SK-N-SH (cell line): ENCODE measurements around the gene LKAAEAR1. TPM values are rescaled to one million over a fixed set of nuclear protein-coding genes. Genes with fewer than 3 reads are reported as not detected.

ENCODE experiments used
- CTCF ChIA-PET: fragments of 300-600, 350-600 bp; formaldehyde crosslinking; extraction: SDS; loops from one replicate; lab custom pipeline; 2021; lab: Yijun Ruan, JAX
- POLR2A ChIA-PET: fragments of 350-600 bp; sonication (Branson Sonifier 250); formaldehyde crosslinking; extraction: SDS; loops from one replicate; lab custom pipeline; 2020; ENCODE audit warnings: antibody characterized with exemption, inconsistent platforms; lab: Yijun Ruan, JAX
- DNase-seq: peaks from one replicate; pipeline ENCODE4 v3.0.0; 2012
- H2AFZ ChIP-seq: fragments of 200-600 bp; sonication (generic); 2 replicates; pipeline ENCODE4 v1.8.1; 2016; ENCODE audit warnings: antibody characterized with exemption, mild to moderate bottlenecking, low read depth
- H3F3A ChIP-seq: fragments of 200-600 bp; sonication (generic); replicated peaks from 2 replicates; pipeline ENCODE3; 2016; ENCODE audit warnings: antibody characterized with exemption, mild to moderate bottlenecking; ENCODE audit not compliant: insufficient read depth
- H3K27ac ChIP-seq, 2 experiments: fragments of 200-500 bp in 1 of 2; fragments of 200-600 bp in 1 of 2; sonication (Bioruptor generic) in 1 of 2; sonication (generic), shearing (Covaris generic) in 1 of 2; 2 replicates each; pipeline versions ENCODE4 v1.5.1 to v1.6.1; 2014 to 2016; ENCODE audit warnings: low read depth in 2 of 2, inconsistent platforms in 1 of 2, low read length in 1 of 2, mild to moderate bottlenecking in 1 of 2, mixed read lengths in 1 of 2
- H3K27me3 ChIP-seq: fragments of 200-600 bp; sonication (generic), shearing (Covaris generic); 2 replicates; pipeline ENCODE4 v1.6.1; 2016; ENCODE audit warnings: mixed run types; ENCODE audit not compliant: insufficient read depth
- H3K36me3 ChIP-seq, 2 experiments: fragments of 200-500 bp in 1 of 2; fragments of 200-600 bp in 1 of 2; sonication (Bioruptor generic) in 1 of 2; sonication (generic) in 1 of 2; replicated peaks in 1 of 2; 2 replicates each; pipeline versions ENCODE3 to v1.5.1; 2014 to 2016; ENCODE audit warnings: low read length in 1 of 2, mild to moderate bottlenecking in 1 of 2; ENCODE audit not compliant: insufficient read depth in 2 of 2, control insufficient read depth in 1 of 2
- H3K4me1 ChIP-seq, 2 experiments: fragments of 200-500 bp in 1 of 2; fragments of 200-600 bp in 1 of 2; sonication (Bioruptor generic) in 1 of 2; sonication (generic), shearing (Covaris generic) in 1 of 2; 2 replicates each; pipeline versions ENCODE4 v1.5.1 to v1.6.1; 2014 to 2016; ENCODE audit warnings: low read depth in 1 of 2, low read length in 1 of 2, mixed run types in 1 of 2; ENCODE audit not compliant: insufficient read depth in 2 of 2, control insufficient read depth in 1 of 2
- H3K4me2 ChIP-seq: fragments of 200-600 bp; sonication (generic), shearing (Covaris generic); 2 replicates; pipeline ENCODE4 v1.6.1; 2017; ENCODE audit warnings: mixed run types
- H3K4me3 ChIP-seq, 2 experiments: fragments of 200-500 bp in 1 of 2; fragments of 200-600 bp in 1 of 2; sonication (Bioruptor generic) in 1 of 2; sonication (generic), shearing (Covaris generic) in 1 of 2; 2 replicates each; pipeline versions ENCODE4 v1.5.1 to v1.8.1; 2014 to 2016; ENCODE audit warnings: low read depth in 2 of 2, inconsistent platforms in 1 of 2, low read length in 1 of 2, mild to moderate bottlenecking in 1 of 2, mixed read lengths in 1 of 2, moderate library complexity in 1 of 2
- H3K79me2 ChIP-seq: fragments of 200-600 bp; sonication (generic); 2 replicates; pipeline ENCODE4 v1.8.1; 2017; ENCODE audit warnings: mild to moderate bottlenecking; ENCODE audit not compliant: insufficient read depth
- H3K9ac ChIP-seq: fragments of 200-600 bp; sonication (generic); 2 replicates; pipeline ENCODE4 v1.6.1; 2017; ENCODE audit warnings: mixed run types
- H3K9me2 ChIP-seq: fragments of 200-600 bp; sonication (generic); 2 replicates; pipeline ENCODE4 v1.6.1; 2017; ENCODE audit warnings: mixed run types
- H3K9me3 ChIP-seq: fragments of 200-600 bp; sonication (generic); 2 replicates; pipeline ENCODE4 v1.6.1; 2017; ENCODE audit warnings: mixed run types, mild to moderate bottlenecking, moderate library complexity
- H4K20me1 ChIP-seq: fragments of 200-600 bp; sonication (generic); 2 replicates; pipeline ENCODE4 v1.6.1; 2017; ENCODE audit warnings: mild to moderate bottlenecking, mixed run types; ENCODE audit not compliant: insufficient read depth
- ELF1 ChIP-seq: IDR thresholded peaks from 2 replicates; pipeline ENCODE4 v1.4.0; 2012
- EP300 ChIP-seq, 2 experiments: IDR thresholded peaks; 2 replicates each; pipeline versions ENCODE4 v1.4.0 to v1.6.1; 2012; ENCODE audit warnings: borderline replicate concordance in 1 of 2, low read depth in 1 of 2, low read length in 1 of 2
- FOSL2 ChIP-seq: IDR thresholded peaks from 2 replicates; pipeline ENCODE4 v1.4.0; 2012; ENCODE audit warnings: low read depth, mild to moderate bottlenecking, moderate library complexity, borderline replicate concordance
- GABPA ChIP-seq: IDR thresholded peaks from 2 replicates; pipeline ENCODE4 v1.4.0; 2012; ENCODE audit warnings: low read depth, mild to moderate bottlenecking
- MXI1 ChIP-seq: IDR thresholded peaks from 2 replicates; pipeline ENCODE4 v1.6.1; 2012; ENCODE audit warnings: mild to moderate bottlenecking, low read depth, low read length, improper control_type of control experiment
- NRF1 ChIP-seq: IDR thresholded peaks from 2 replicates; pipeline ENCODE4 v1.6.1; 2012; ENCODE audit warnings: low read depth, mild to moderate bottlenecking, low read length
- RAD21 ChIP-seq: IDR thresholded peaks from 2 replicates; pipeline ENCODE4 v1.6.1; 2012; ENCODE audit warnings: mild to moderate bottlenecking, low read length
- RCOR1 ChIP-seq: fragments of 150-350 bp; IDR thresholded peaks from 2 replicates; pipeline ENCODE4 v1.6.1; 2017; ENCODE audit warnings: antibody characterized with exemption, low read length
- RFX5 ChIP-seq: IDR thresholded peaks from 2 replicates; pipeline ENCODE4 v1.6.1; 2012; ENCODE audit warnings: mild to moderate bottlenecking, improper control_type of control experiment, low read length
- RXRA ChIP-seq: IDR thresholded peaks from 2 replicates; pipeline ENCODE4 v1.4.0; 2012; ENCODE audit warnings: low read depth, mild to moderate bottlenecking, borderline replicate concordance
- SMC3 ChIP-seq: IDR thresholded peaks from 2 replicates; pipeline ENCODE4 v1.6.1; 2012; ENCODE audit warnings: low read depth, low read length, improper control_type of control experiment
- TAF1 ChIP-seq: IDR thresholded peaks from 2 replicates; pipeline ENCODE4 v1.6.1; 2012; ENCODE audit warnings: low read depth, mild to moderate bottlenecking, low read length, moderate library complexity, borderline replicate concordance
- TCF12 ChIP-seq: IDR thresholded peaks from 2 replicates; pipeline ENCODE4 v1.4.0; 2012
- YY1 ChIP-seq: IDR thresholded peaks from 2 replicates; pipeline ENCODE4 v1.4.0; 2012; ENCODE audit warnings: low read depth, mild to moderate bottlenecking
- WGBS: methylation state at CpG from one replicate; pipeline ENCODE4 v1.1.6; 2017; ENCODE audit warnings: low lambda C conversion rate; 5-methylcytosine and 5-hydroxymethylcytosine counted together
- polyA plus RNA-seq, 3 experiments: library from polyadenylated mRNA; depleted of rRNA; stranded (reverse); fragments of >200 nt; gene quantifications; 2 replicates each; pipeline ENCODE4 v1.2.3, GENCODE V29; 2012
- TF ChIP-seq, protein P1 (sequence below): fragments of 150-350 bp; IDR thresholded peaks from 2 replicates; pipeline ENCODE4 v1.6.1; 2017; ENCODE audit warnings: antibody characterized with exemption, low read length, low read depth, borderline replicate concordance
- TF ChIP-seq, protein P2 (sequence below): IDR thresholded peaks from 2 replicates; pipeline ENCODE4 v1.4.0; 2012; ENCODE audit warnings: low read depth, borderline replicate concordance
- TF ChIP-seq, protein P3 (sequence below): IDR thresholded peaks from 2 replicates; pipeline ENCODE4 v1.4.0; 2012; ENCODE audit warnings: low read depth
- TF ChIP-seq, protein P4 (sequence below): IDR thresholded peaks from 2 replicates; pipeline ENCODE4 v1.4.0; 2012; ENCODE audit warnings: low read depth, borderline replicate concordance

The LKAAEAR1 gene
- polyA plus RNA-seq, 1 of the 3 experiments (the other 2 are of a cell fraction), result 0.71 TPM

DNA sequence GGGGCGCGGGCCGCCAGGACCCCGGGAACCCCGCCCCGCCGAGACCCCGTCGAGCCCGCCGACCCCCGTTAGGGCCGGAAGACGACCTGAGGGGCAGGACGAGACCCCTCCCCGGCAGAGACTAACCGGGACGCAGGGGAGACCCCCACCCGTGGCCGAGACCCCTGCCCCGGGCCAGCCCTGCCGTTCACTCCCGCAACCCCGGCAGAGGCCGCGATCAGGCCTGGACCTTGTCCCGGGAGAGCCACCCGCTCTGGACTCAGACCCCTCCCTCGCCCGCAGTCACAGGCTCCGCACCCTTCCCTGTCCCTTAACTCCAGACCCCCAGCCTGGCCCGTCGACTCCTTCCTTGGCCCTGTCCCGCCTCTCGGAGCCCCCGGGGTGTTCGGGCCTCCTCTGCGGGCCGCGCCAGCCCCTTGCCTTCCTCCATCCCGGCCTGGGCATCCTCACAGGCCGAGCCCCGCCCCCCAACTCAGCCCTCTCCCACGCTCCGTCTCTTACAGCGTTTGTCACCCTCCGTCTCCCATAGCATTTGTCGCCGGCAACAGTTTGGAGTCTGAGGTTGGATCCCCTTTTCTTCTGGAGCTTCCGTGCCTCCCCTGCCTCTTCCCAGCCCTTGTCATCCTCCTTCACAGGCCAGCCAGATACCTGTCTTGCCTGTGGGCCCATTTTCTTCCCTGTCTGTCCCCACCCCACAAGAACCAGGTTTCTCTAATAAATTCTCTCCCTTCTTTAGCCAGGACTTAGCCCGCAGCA lies 20.6 kb downstream of the LKAAEAR1 start:
- ChIA-PET POLR2A (interaction anchor here (0.5 to 1.5 kb wide), 9 partner anchors 9 to 198 kb away, joined by 3 to 7 read pairs (median 4); partner anchors contain the start of genes OPRL1, PRPF6, RGS19 and TPD52L2), CTCF (interaction anchor here (0.6 to 2.5 kb wide), 10 partner anchors 8 to 83 kb away, joined by 3 to 12 read pairs (median 6); partner anchors contain the start of gene LKAAEAR1)
- H3F3A ChIP-seq, result peaks cover 4% of the 10 kb centered on the region
- peak; percentile 76 for DNase-seq
- H3K27ac ChIP-seq, result peak overlapping the region; percentile 64; a peak in 3 of 4 replicates
- no peaks in the 10 kb centered on the region for H3K27me3 ChIP-seq
- no peaks in the 10 kb centered on the region for H4K20me1 ChIP-seq
- peaks cover 15% of the 10 kb centered on the region; the same call in 1 of the 2 replicates for H3K79me2 ChIP-seq
- WGBS, result 1% methylated on average over 14 of the region's 51 CpGs
- no peaks in the 10 kb centered on the region for H3K9me2 ChIP-seq
- H3K9me3 ChIP-seq, result no peaks in the 10 kb centered on the region
- H3K4me3 ChIP-seq, result peak overlapping the region; percentile 91 to 93
- TF ChIP-seq, protein P1, sequence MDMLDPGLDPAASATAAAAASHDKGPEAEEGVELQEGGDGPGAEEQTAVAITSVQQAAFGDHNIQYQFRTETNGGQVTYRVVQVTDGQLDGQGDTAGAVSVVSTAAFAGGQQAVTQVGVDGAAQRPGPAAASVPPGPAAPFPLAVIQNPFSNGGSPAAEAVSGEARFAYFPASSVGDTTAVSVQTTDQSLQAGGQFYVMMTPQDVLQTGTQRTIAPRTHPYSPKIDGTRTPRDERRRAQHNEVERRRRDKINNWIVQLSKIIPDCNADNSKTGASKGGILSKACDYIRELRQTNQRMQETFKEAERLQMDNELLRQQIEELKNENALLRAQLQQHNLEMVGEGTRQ, result no peak
- no peak for TF ChIP-seq YY1
- no peak for TF ChIP-seq ELF1
- no peak for TF ChIP-seq RFX5
- TF ChIP-seq FOSL2, result no peak
- H3K4me1 ChIP-seq, result peaks cover 14 to 21% of the 10 kb centered on the region in 2 experiments; a peak in 2 of 4 replicates
- peak overlapping the region; percentile 96 for H3K4me2 ChIP-seq
- H3K9ac ChIP-seq, result peak overlapping the region; percentile 90
- peak overlapping the region; percentile 68; the same call in 1 of the 2 replicates for H2AFZ ChIP-seq
- no peaks in the 10 kb centered on the region for H3K36me3 ChIP-seq

DNA sequence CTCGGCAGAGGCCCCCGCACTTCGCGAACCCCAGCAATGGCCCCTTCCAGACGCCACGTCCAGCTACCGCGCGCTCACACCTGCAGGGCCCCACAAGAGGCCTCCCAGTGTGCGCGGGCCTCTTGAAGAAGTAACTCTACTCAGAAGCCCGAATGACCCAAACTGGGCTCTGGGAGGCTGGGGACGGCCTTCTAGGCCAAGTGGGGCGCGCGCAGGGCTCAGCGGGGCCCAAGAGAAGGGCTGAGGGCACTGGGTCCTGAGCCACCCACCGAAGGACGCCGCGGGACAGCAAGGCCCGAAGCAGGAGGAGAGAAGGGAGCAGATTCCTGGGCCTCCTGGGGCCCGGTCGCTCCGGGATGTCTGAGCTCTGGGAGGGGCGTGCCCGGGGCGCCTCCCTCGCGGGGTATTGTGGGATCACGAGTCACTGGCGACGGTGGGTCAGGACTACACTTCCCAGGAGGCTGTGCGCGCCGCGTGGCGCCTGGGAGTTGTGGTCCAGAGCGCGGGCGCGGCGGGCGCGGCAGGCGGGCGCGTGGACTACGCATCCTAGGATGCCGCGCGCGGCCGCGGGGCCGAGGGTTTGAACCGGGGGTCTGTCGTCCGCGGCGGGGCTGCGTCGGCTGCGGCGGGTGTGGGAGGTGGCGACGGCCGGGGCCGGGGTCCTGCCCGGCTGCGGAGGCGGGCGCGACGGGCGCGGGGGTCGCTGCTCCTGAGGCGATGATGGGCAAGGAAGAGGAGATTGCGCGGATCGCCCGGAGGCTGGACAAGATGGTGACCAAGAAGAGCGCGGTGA lies 21.4 kb downstream of the LKAAEAR1 start, which contains the start of gene TCEA2:
TCEA2 (plus strand) TSS at position 603 of the 793 bp plus-strand sequence; CDS start at position 718, 115 bp downstream.
- H3K4me2 ChIP-seq, result peak within 1 kb of the TSS; percentile 98
- no peaks in the 10 kb centered on the region for H4K20me1 ChIP-seq
- H3K27me3 ChIP-seq, result no peaks in the 10 kb centered on the region
- no peaks in the 10 kb centered on the region for H3K9me3 ChIP-seq
- CTCF ChIA-PET, result interaction anchor here (0.6 to 2.5 kb wide), 10 partner anchors 9 to 83 kb away, joined by 3 to 12 read pairs (median 6); partner anchors contain the start of gene LKAAEAR1
- peaks cover 14 to 17% of the 10 kb centered on the region in 2 experiments; a peak in 2 of 4 replicates for H3K4me1 ChIP-seq
- POLR2A ChIA-PET, result interaction anchor here (0.5 to 1.5 kb wide), 10 partner anchors 8 to 198 kb away, joined by 3 to 7 read pairs (median 4); partner anchors contain the start of genes OPRL1, PRPF6, RGS19 and TPD52L2
- 6% methylated on average over 40 of the region's 85 CpGs for WGBS
- no peaks in the 10 kb centered on the region for H3K36me3 ChIP-seq
- DNase-seq, result peak; percentile 99
- H3K27ac ChIP-seq, result peak within 1 kb of the TSS; percentile 64 to 83
- no peaks in the 10 kb centered on the region for H3K9me2 ChIP-seq
- H3F3A ChIP-seq, result peaks cover 4% of the 10 kb centered on the region
- H3K79me2 ChIP-seq, result peaks cover 15% of the 10 kb centered on the region; the same call in 1 of the 2 replicates
- H3K9ac ChIP-seq, result peak within 1 kb of the TSS; percentile 90
- peak within 1 kb of the TSS; percentile 91 to 93 for H3K4me3 ChIP-seq
- H2AFZ ChIP-seq, result peak within 1 kb of the TSS; percentile 85
- TF ChIP-seq RAD21 (no peak), FOSL2 (no peak), ELF1 (peak; percentile 34; the same call in 1 of the 2 replicates), TCF12 (no peak), RCOR1 (no peak; the same call in 1 of the 2 replicates), SMC3 (no peak), GABPA (peak; percentile 57; the same call in 1 of the 2 replicates), TAF1 (peak; percentile 47), RXRA (no peak), NRF1 (no peak), EP300 (IDR thresholded peaks at IDR 0.05; ENCODE audit: borderline replicate concordance in 1 of 2, low read depth in 1 of 2, low read length in 1 of 2) (no peak; a peak in 1 of 4 replicates), MXI1 (peak; percentile 36; the same call in 1 of the 2 replicates)
- TF ChIP-seq, protein P1, result no peak
- TF ChIP-seq, protein P2, sequence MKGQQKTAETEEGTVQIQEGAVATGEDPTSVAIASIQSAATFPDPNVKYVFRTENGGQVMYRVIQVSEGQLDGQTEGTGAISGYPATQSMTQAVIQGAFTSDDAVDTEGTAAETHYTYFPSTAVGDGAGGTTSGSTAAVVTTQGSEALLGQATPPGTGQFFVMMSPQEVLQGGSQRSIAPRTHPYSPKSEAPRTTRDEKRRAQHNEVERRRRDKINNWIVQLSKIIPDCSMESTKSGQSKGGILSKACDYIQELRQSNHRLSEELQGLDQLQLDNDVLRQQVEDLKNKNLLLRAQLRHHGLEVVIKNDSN, result peak; percentile 46; the same call in 1 of the 2 replicates
- TF ChIP-seq, protein P3, sequence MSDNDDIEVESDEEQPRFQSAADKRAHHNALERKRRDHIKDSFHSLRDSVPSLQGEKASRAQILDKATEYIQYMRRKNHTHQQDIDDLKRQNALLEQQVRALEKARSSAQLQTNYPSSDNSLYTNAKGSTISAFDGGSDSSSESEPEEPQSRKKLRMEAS, result peak; percentile 79
- TF ChIP-seq, protein P4, sequence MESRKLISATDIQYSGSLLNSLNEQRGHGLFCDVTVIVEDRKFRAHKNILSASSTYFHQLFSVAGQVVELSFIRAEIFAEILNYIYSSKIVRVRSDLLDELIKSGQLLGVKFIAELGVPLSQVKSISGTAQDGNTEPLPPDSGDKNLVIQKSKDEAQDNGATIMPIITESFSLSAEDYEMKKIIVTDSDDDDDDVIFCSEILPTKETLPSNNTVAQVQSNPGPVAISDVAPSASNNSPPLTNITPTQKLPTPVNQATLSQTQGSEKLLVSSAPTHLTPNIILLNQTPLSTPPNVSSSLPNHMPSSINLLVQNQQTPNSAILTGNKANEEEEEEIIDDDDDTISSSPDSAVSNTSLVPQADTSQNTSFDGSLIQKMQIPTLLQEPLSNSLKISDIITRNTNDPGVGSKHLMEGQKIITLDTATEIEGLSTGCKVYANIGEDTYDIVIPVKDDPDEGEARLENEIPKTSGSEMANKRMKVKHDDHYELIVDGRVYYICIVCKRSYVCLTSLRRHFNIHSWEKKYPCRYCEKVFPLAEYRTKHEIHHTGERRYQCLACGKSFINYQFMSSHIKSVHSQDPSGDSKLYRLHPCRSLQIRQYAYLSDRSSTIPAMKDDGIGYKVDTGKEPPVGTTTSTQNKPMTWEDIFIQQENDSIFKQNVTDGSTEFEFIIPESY, result peak; percentile 68; the same call in 1 of the 2 replicates
